HG03521 (cell line): ENCODE measurements around the gene SLF2.

Source experiments
- ATAC-seq: cut with Tn5 transposase; IDR thresholded peaks from one replicate; pipeline ENCODE4 v1.9.1; 2021; ENCODE audit warnings: mild to moderate bottlenecking, moderate library complexity; ENCODE audit not compliant: unreplicated experiment

Gene SLF2

GRCh38 chr10:101011517-101012423, 99.0 kb downstream of the SLF2 start:
- no peak for ATAC-seq

DNA sequence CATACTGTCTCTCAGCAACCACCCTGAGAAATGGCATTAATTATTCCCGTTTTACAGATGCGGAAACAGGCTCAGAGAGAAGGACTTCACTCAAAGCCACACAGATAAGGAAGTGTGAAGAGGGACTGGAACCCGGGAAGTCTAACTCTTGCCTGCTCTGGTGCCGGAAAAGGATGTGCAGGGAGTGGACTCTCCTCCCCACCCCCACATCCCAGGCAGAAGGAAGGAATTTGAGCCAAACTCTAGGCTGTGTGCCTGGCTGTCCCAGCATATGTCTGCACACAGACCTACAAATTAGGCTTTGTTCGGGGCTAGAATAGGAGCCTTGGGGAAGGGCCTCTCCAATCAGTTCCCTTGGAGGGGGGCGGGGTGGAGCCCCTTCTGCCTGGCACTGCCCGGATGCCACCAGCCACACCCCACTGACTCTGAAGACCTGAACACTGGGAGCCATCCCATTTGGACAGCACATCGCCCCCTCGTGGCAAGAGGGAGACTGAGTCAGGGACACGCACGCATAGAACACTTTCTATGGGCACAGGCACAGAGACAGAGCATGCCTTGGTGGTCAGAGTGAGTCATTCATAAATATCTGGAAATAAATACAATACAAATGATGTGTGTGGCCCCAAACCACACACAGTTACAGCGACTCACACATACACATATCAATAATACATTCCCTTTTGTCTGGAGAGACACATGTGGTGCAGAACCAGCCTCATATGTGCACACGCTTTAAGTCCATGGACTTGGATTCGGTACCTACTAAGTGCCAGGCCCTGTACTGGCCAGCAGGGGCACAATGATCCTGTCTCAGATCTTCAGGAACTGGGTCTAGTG, 100.0 kb downstream of the SLF2 start:
- ATAC-seq = no peak

DNA sequence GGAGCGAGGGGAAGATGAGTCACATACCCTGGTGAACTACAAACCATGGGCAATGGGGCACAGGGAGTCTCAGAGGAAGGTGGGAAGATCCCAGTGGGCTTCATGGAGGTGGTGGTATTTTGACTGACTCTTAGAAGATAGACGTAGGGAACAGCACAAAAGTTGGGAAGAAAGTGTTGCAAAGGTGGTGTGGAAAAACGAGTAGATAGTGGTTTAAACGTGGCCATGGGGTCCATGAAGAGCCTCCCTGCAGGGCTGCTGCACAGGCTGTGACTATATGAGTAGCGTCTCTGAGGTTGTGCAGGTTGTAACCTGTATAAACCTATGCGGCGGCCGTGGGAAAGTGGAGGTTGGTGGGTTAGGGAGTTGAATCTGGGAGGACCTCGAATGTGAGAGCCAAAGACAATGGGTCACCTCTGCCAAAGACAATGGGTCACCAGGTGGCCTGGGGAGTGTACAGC, 100.6 kb downstream of the SLF2 start:
- ATAC-seq = no peak

DNA sequence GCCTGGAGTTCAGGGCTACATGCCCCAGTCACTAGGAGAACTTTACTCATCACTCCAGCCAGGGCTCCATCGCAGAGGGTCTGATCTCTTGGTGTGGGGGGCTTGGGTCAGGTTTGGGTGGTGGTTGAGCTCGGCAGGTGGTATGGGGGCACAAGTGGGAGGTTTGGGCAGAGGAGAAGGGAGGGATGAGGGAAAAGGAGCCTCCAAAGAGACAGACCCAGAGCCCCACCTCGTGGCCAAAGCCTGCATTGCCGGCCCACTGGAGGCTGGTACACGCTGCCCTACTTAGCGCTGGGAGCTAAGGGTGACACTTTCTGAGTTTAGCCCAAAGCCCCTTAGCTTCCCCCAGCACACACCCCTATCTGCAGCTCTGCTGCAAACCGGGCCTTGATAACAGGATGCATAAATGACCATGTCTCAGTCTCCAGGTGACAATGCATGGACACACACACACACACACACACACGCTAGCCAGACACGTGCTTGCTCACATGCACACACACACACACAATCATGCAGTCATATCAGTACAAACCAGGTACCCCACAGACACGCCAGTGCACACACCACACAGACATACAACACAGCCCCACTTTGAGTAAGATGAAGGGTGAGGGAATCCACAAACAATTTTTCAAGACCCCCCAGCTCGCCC, 101.6 kb downstream of the SLF2 start:
- no peak for ATAC-seq
